Common myeloid progenitor, CD34-positive (primary cell): ENCODE data around the gene DIP2A.

Source experiments
- CTCF ChIA-PET: fragments of 350-600 bp; sonication (Branson Sonifier 250); formaldehyde crosslinking; loops from one replicate; lab custom pipeline; 2021; ENCODE audit warnings: antibody characterized with exemption; lab: Charles Lee
- POLR2A ChIA-PET: fragments of 350-600 bp; sonication (Branson Sonifier 250); formaldehyde crosslinking; loops from one replicate; lab custom pipeline; 2021; ENCODE audit warnings: antibody characterized with exemption; lab: Charles Lee
- DNase-seq, 3 donors: peaks; one replicate each; pipeline versions ENCODE4 v3.0.0 to v3.0.0-alpha.2; 2013
- H3K27ac ChIP-seq, 2 experiments: 1 replicate in 1 of 2; 2 replicates in 1 of 2; pipeline ENCODE4 v1.7.0; 2013; ENCODE audit warnings: inconsistent platforms in 2 of 2, low read length in 2 of 2, mild to moderate bottlenecking in 2 of 2, low read depth in 1 of 2, moderate library complexity in 1 of 2; ENCODE audit not compliant: severe bottlenecking in 2 of 2, insufficient read depth in 1 of 2, poor library complexity in 1 of 2
- H3K27me3 ChIP-seq, 5 experiments: replicated peaks in 2 of 5; 1 replicate in 3 of 5; 2 replicates in 2 of 5; pipeline versions ENCODE4 v1.6.1 to v1.7.0; 2013; ENCODE audit warnings: low read length in 4 of 5, mild to moderate bottlenecking in 2 of 5, moderate library complexity in 2 of 5, inconsistent platforms in 1 of 5; ENCODE audit not compliant: insufficient read depth in 5 of 5, control insufficient read depth in 4 of 5
- H3K36me3 ChIP-seq, 4 experiments: 1 replicate in 2 of 4; 2 replicates in 2 of 4; pipeline versions ENCODE4 v1.6.1 to v1.7.0; 2013; ENCODE audit warnings: low read length in 3 of 4, control low read depth in 1 of 4, mild to moderate bottlenecking in 1 of 4; ENCODE audit not compliant: control insufficient read depth in 4 of 4, insufficient read depth in 4 of 4
- H3K4me1 ChIP-seq, 4 experiments: 1 replicate in 3 of 4; 2 replicates in 1 of 4; pipeline versions ENCODE4 v1.6.1 to v1.7.1; 2013; ENCODE audit warnings: low read length in 3 of 4, mild to moderate bottlenecking in 3 of 4, control low read depth in 1 of 4, inconsistent platforms in 1 of 4, moderate library complexity in 1 of 4; ENCODE audit not compliant: control insufficient read depth in 4 of 4, insufficient read depth in 4 of 4; ENCODE audit errors: control extremely low read depth in 1 of 4
- H3K4me3 ChIP-seq, 7 experiments: 1 replicate in 4 of 7; 2 replicates in 3 of 7; pipeline versions ENCODE4 v1.5.1 to v1.7.0; 2013; ENCODE audit warnings: mild to moderate bottlenecking in 7 of 7, low read length in 6 of 7, moderate library complexity in 6 of 7, inconsistent platforms in 2 of 7, low read depth in 2 of 7, control low read depth in 1 of 7; ENCODE audit not compliant: insufficient read depth in 4 of 7, control insufficient read depth in 1 of 7; ENCODE audit errors: extremely low read depth in 1 of 7
- H3K9me3 ChIP-seq, 5 experiments: 1 replicate in 4 of 5; 2 replicates in 1 of 5; pipeline versions ENCODE4 v1.6.1 to v1.7.1; 2013; ENCODE audit warnings: low read length in 4 of 5, mild to moderate bottlenecking in 2 of 5, inconsistent platforms in 1 of 5, low read depth in 1 of 5, moderate library complexity in 1 of 5; ENCODE audit not compliant: control insufficient read depth in 4 of 5, insufficient read depth in 2 of 5; ENCODE audit errors: control extremely low read depth in 1 of 5
- WGBS: methylation state at CpG from one replicate; pipeline ENCODE4 v1.1.5; 2013; ENCODE audit not compliant: insufficient coverage; 5-methylcytosine and 5-hydroxymethylcytosine counted together

Gene DIP2A

DNA sequence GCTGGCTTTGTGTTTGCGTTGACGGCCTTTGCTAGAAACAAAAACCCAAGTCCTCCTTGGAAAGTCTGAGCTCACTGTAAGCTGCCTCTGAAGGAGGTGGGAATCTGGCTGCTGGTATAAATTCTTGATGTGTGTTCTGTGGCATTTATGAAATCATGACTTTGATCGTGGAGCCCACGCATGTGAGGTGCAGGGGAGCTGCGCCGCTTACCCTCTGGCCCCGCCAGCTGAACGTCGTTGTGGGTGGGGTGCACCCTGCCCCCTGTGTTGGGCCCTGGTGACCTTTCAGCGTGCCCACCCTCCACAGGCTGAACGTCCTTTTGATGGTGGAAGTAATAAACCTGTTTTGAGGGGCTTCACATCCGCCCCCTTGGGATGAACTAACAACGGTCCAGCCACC is 21.2 kb upstream of the DIP2A start:
- 88% methylated on average over 11 of the region's 13 CpGs for WGBS
- ChIA-PET POLR2A (no interaction called here), CTCF (no interaction called here)
- no peaks in the 10 kb centered on the region for H3K27me3 ChIP-seq
- peaks cover 19 to 85% (median 54%) of the 10 kb centered on the region in 4 experiments for H3K36me3 ChIP-seq
- no peak overlapping the region for H3K4me3 ChIP-seq
- no peaks in the 10 kb centered on the region for H3K9me3 ChIP-seq
- peaks cover 0 to 3% (median under 1%) of the 10 kb centered on the region in 4 experiments for H3K4me1 ChIP-seq
- no peak for DNase-seq
- H3K27ac ChIP-seq: no peak overlapping the region

DNA sequence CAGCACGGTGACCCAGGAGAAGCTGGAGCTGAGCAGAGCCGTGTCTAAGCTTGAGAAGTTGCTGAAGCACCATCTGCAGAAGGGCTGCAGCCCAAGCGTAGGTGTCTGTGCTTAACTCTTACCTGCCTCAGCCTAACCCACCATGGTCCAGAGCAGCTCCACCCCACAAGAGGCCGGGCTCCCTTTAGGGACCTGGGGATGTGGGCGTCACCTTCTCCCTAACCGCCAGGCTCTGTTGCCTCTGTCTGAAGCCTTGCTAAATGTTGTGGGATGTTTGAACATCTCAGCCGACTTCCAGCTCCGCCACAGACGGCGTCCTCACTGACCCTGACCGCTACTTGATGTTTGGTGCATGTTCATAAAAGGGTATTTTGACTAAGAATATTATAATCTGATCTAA is 20.4 kb upstream of the DIP2A start:
- H3K9me3 ChIP-seq: no peaks in the 10 kb centered on the region
- ChIA-PET CTCF (interaction anchor here (0.6 kb wide), 1 partner anchor 139 kb away, joined by 3 read pairs; no protein-coding TSS in a partner anchor), POLR2A (no interaction called here)
- WGBS: 96% methylated on average over 6 of the region's 11 CpGs
- no peak overlapping the region for H3K4me3 ChIP-seq
- H3K4me1 ChIP-seq: peaks cover 0 to 8% (median 5%) of the 10 kb centered on the region in 4 experiments
- H3K36me3 ChIP-seq: peaks cover 19 to 84% (median 57%) of the 10 kb centered on the region in 4 experiments
- DNase-seq: no peak
- H3K27me3 ChIP-seq: no peaks in the 10 kb centered on the region
- H3K27ac ChIP-seq: no peak overlapping the region

DNA sequence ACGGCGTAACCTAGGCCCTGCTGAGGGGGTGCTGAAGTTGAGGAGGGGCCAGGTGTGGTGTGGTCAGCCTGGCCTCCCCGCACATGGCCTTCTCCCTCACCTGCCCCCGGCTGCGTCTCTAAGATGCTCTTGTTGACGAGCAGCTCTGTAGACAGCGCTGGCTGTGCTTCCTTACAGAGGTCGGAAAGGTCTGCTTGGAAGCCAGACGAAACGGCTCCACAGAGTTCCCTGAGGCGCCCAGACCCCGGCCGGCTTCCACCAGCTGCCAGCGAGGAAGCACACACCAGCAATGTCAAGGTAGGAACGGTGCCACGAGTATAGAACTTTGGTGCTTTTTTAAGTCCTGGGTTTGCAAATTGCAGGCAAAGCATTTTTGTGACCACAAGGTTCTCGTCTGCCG is 18.8 kb upstream of the DIP2A start:
- peaks cover 17 to 85% (median 54%) of the 10 kb centered on the region in 4 experiments for H3K36me3 ChIP-seq
- peaks cover 0 to 11% (median 6%) of the 10 kb centered on the region in 4 experiments for H3K4me1 ChIP-seq
- no peaks in the 10 kb centered on the region for H3K9me3 ChIP-seq
- H3K27me3 ChIP-seq: no peaks in the 10 kb centered on the region
- no peak overlapping the region for H3K27ac ChIP-seq
- WGBS: 94% methylated on average over 18 of the region's 18 CpGs
- H3K4me3 ChIP-seq: no peak overlapping the region
- ChIA-PET CTCF (no interaction called here), POLR2A (no interaction called here)
- DNase-seq: no peak

DNA sequence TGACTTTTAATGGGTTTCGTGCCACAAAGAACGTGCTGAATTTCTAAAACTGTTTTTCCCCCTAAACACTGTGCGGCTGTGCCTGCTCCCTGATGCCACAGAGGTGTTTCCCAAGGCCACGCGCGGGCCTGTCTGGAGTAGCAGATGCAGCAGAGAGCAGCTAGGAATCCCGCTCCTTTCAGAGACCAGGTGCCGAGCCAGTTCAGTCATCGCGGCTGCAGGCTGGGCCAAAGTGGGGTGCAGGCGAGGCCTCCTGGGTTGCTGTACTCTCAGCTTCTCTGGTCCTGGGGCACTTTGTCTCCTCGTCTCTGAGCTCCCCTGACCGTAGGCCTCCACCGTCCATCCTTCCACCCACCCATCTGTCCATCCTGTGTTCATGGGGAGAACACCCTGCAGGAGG is 17.4 kb upstream of the DIP2A start:
- ChIA-PET CTCF (interaction anchor here (1.7 kb wide), 1 partner anchor 13 kb away, joined by 3 read pairs; no protein-coding TSS in a partner anchor), POLR2A (no interaction called here)
- Histone ChIP-seq H3K4me3 (no peak overlapping the region), H3K36me3 (peaks cover 14 to 83% (median 51%) of the 10 kb centered on the region in 4 experiments), H3K27ac (no peak overlapping the region), H3K9me3 (no peaks in the 10 kb centered on the region), H3K27me3 (no peaks in the 10 kb centered on the region), H3K4me1 (peaks cover 0 to 11% (median 6%) of the 10 kb centered on the region in 4 experiments)
- DNase-seq: no peak
- 97% methylated on average over 13 of the region's 14 CpGs for WGBS

GRCh38 chr21:46441961-46442498 is 16.7 kb upstream of the DIP2A start:
- peaks cover 14 to 76% (median 49%) of the 10 kb centered on the region in 4 experiments for H3K36me3 ChIP-seq
- no peak for DNase-seq
- CTCF ChIA-PET: interaction anchor here (1.7 kb wide), 1 partner anchor 14 kb away, joined by 3 read pairs; no protein-coding TSS in a partner anchor
- H3K4me3 ChIP-seq: no peak overlapping the region
- peaks cover 0 to 11% (median 4%) of the 10 kb centered on the region in 4 experiments for H3K4me1 ChIP-seq
- POLR2A ChIA-PET: no interaction called here
- no peaks in the 10 kb centered on the region for H3K9me3 ChIP-seq
- 97% methylated on average over 9 of the region's 23 CpGs for WGBS
- H3K27ac ChIP-seq: no peak overlapping the region
- no peaks in the 10 kb centered on the region for H3K27me3 ChIP-seq

- Histone ChIP-seq H3K27me3 (no peaks in the 10 kb centered on the region), H3K36me3 (peaks cover 14 to 74% (median 45%) of the 10 kb centered on the region in 4 experiments), H3K4me1 (peaks cover 0 to 11% (median 4%) of the 10 kb centered on the region in 4 experiments), H3K9me3 (peaks cover 0 to 2% (median 0%) of the 10 kb centered on the region in 5 experiments), H3K4me3 (no peak overlapping the region), H3K27ac (no peak overlapping the region)
- CTCF ChIA-PET: interaction anchor here (1.0 kb wide), 1 partner anchor 9 kb away, joined by 3 read pairs; no protein-coding TSS in a partner anchor
- POLR2A ChIA-PET: interaction anchor here (0.6 kb wide), 1 partner anchor 185 kb away, joined by 6 read pairs; no protein-coding TSS in a partner anchor
- DNase-seq: peak in 2 of 3 donors; percentile 45 to 62
- WGBS: 33% methylated on average over 13 of the region's 15 CpGs
Measured at GRCh38 chr21:46442938-46443337, 15.8 kb upstream of the DIP2A start.

- no peak overlapping the region for H3K27ac ChIP-seq
- POLR2A ChIA-PET: no interaction called here
- H3K27me3 ChIP-seq: no peaks in the 10 kb centered on the region
- WGBS: 60% methylated on average over 5 of the region's 8 CpGs
- H3K9me3 ChIP-seq: peaks cover 0 to 8% (median 1%) of the 10 kb centered on the region in 5 experiments
- no peak for DNase-seq
- CTCF ChIA-PET: interaction anchor here (1.0 kb wide), 1 partner anchor 10 kb away, joined by 3 read pairs; no protein-coding TSS in a partner anchor
- peaks cover 0 to 11% (median 4%) of the 10 kb centered on the region in 4 experiments for H3K4me1 ChIP-seq
- H3K36me3 ChIP-seq: peaks cover 15 to 71% (median 42%) of the 10 kb centered on the region in 4 experiments
- no peak overlapping the region for H3K4me3 ChIP-seq
Measured at GRCh38 chr21:46443910-46444309, 14.8 kb upstream of the DIP2A start.
